ENCODE measurements around the gene SPIRE1.
"Not testable (repeated sequence)": the region's sequence is repeated elsewhere in the genome, so short reads cannot be mapped to it uniquely, and the experiment has no call there.

SPIRE1 gene

GRCh38 chr18:12598181-12598930 lies 59.6 kb downstream of the SPIRE1 start:
- DNase-seq (ENCODE audit: low spot score): no peak

GRCh38 chr18:12597760-12598159 lies 60.1 kb downstream of the SPIRE1 start:
- no peak for DNase-seq (ENCODE audit: low spot score)

GRCh38 chr18:12595571-12596255 lies 62.2 kb downstream of the SPIRE1 start:
- DNase-seq (ENCODE audit: low spot score): no peak

GRCh38 chr18:12593866-12594265 lies 64.0 kb downstream of the SPIRE1 start:
- DNase-seq (ENCODE audit: low spot score): no peak

- no peak for DNase-seq (ENCODE audit: low spot score)
These were observed 65.2 kb downstream of the SPIRE1 start for GRCh38 chr18:12592597-12593127.

GRCh38 chr18:12589448-12589847 lies 68.5 kb downstream of the SPIRE1 start:
- no peak for DNase-seq (ENCODE audit: low spot score)

- no peak for DNase-seq (ENCODE audit: low spot score)
These were observed 71.0 kb downstream of the SPIRE1 start for GRCh38 chr18:12586956-12587355.

GRCh38 chr18:12585218-12585617 lies 72.7 kb downstream of the SPIRE1 start:
- DNase-seq (ENCODE audit: low spot score): no peak

GRCh38 chr18:12580630-12581342 lies 77.1 kb downstream of the SPIRE1 start:
- no peak for DNase-seq (ENCODE audit: low spot score)

GRCh38 chr18:12579775-12580174 lies 78.1 kb downstream of the SPIRE1 start:
- DNase-seq (ENCODE audit: low spot score): no peak

- DNase-seq (ENCODE audit: low spot score): no peak
These were observed 80.1 kb downstream of the SPIRE1 start for GRCh38 chr18:12577848-12578247.

- no peak for DNase-seq (ENCODE audit: low spot score)
These were observed 83.3 kb downstream of the SPIRE1 start for GRCh38 chr18:12574494-12575185.

GRCh38 chr18:12571630-12572029 lies 86.3 kb downstream of the SPIRE1 start:
- DNase-seq (ENCODE audit: low spot score): no peak

GRCh38 chr18:12569791-12570190 lies 88.1 kb downstream of the SPIRE1 start:
- DNase-seq (ENCODE audit: low spot score): no peak

GRCh38 chr18:12567849-12568248 lies 90.1 kb downstream of the SPIRE1 start:
- no peak for DNase-seq (ENCODE audit: low spot score)

GRCh38 chr18:12564861-12565260 lies 93.0 kb downstream of the SPIRE1 start:
- no peak for DNase-seq (ENCODE audit: low spot score)

- no peak for DNase-seq (ENCODE audit: low spot score)
These were observed 93.5 kb downstream of the SPIRE1 start for GRCh38 chr18:12564378-12564777.

GRCh38 chr18:12560600-12560999 lies 97.3 kb downstream of the SPIRE1 start:
- DNase-seq (ENCODE audit: low spot score): not testable (repeated sequence)

- DNase-seq (ENCODE audit: low spot score): no peak
These were observed 98.6 kb downstream of the SPIRE1 start for GRCh38 chr18:12559319-12559718.

GRCh38 chr18:12556946-12557806 lies 100.7 kb downstream of the SPIRE1 start:
- DNase-seq (ENCODE audit: low spot score): no peak

- no peak for DNase-seq (ENCODE audit: low spot score)
These were observed 103.0 kb downstream of the SPIRE1 start for GRCh38 chr18:12554796-12555388.

Data from hematopoietic multipotent progenitor cell treated with erythropoietin and hydrocortisone succinate and interleukin-3 and kit ligand, for 17 days (in vitro differentiated cells).